ENCODE measurements around the gene PRSS56. TPM values are rescaled to one million over a fixed set of nuclear protein-coding genes. Genes with fewer than 3 reads are reported as not detected.

Gene PRSS56
- total and polyA plus RNA-seq, 3 donors from 2014 or later: 0.86 to 1.2 (median 0.87) TPM

GRCh38 chr2:232490221-232491138 is 29.7 kb upstream of the PRSS56 start:
- no peaks in the 10 kb centered on the region for H3K9me3 ChIP-seq
- H3K36me3 ChIP-seq (ENCODE audit: low read depth, missing control alignments): no peaks in the 10 kb centered on the region
- no peak for DNase-seq
- 88 to 92% methylated on average over 14 to 30 of the region's 30 CpGs for WGBS, 2 donors
- no peaks in the 10 kb centered on the region for H3K27me3 ChIP-seq
- no peak overlapping the region for H3K27ac ChIP-seq
- TF ChIP-seq POLR2A (IDR thresholded peaks at IDR 0.05): no peak
- TF ChIP-seq, protein P1, sequence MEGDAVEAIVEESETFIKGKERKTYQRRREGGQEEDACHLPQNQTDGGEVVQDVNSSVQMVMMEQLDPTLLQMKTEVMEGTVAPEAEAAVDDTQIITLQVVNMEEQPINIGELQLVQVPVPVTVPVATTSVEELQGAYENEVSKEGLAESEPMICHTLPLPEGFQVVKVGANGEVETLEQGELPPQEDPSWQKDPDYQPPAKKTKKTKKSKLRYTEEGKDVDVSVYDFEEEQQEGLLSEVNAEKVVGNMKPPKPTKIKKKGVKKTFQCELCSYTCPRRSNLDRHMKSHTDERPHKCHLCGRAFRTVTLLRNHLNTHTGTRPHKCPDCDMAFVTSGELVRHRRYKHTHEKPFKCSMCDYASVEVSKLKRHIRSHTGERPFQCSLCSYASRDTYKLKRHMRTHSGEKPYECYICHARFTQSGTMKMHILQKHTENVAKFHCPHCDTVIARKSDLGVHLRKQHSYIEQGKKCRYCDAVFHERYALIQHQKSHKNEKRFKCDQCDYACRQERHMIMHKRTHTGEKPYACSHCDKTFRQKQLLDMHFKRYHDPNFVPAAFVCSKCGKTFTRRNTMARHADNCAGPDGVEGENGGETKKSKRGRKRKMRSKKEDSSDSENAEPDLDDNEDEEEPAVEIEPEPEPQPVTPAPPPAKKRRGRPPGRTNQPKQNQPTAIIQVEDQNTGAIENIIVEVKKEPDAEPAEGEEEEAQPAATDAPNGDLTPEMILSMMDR (IDR thresholded peaks at IDR 0.05): no peak
- intact Hi-C loops (cut with DNase I; ENCODE audit: low total_unique reads): no loop called here
- peaks cover 4% of the 10 kb centered on the region for H3K4me1 ChIP-seq
- no peak overlapping the region for H3K4me3 ChIP-seq

DNA sequence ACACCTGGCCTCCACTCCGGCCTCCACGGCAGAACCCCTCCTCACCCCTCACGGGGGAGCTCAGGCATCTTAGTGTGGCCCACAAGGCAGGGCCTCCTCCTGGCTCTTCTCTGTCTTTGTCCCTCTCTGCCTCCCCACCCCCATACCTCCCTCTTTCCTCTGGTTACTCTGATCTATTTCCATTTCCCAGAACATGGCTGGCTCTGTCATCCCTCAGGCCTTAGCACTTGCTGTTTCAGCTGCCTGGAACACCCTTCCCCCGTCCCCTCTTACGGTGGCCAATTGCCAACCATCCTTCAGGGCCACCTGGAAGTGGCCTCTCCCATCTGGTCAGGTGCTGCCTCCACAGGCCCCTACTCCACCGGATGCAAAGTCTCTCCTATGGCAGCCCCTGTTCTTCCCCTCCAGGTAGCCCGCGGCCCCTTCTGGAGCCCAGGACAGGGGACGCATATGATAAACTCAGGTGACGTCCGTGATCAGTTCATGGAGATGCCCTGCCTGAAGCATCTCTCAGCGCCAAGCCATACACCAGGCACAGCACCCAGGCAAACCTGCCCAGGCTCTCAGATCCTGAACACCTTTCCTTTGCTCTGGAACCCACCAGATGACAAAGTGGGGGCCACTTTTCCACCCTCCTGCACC is 28.9 kb upstream of the PRSS56 start:
- H3K9me3 ChIP-seq: no peaks in the 10 kb centered on the region
- 96% methylated on average over 12 of the region's 12 CpGs for WGBS, 2 donors
- H3K4me1 ChIP-seq: peaks cover 4% of the 10 kb centered on the region
- TF ChIP-seq, protein P1 (IDR thresholded peaks at IDR 0.05): no peak
- no peak for TF ChIP-seq POLR2A (IDR thresholded peaks at IDR 0.05)
- H3K27me3 ChIP-seq: no peaks in the 10 kb centered on the region
- intact Hi-C loops (cut with DNase I; ENCODE audit: low total_unique reads): no loop called here
- H3K36me3 ChIP-seq (ENCODE audit: low read depth, missing control alignments): no peaks in the 10 kb centered on the region
- no peak overlapping the region for H3K27ac ChIP-seq
- H3K4me3 ChIP-seq: no peak overlapping the region
- no peak for DNase-seq

- Histone ChIP-seq H3K9me3 (no peaks in the 10 kb centered on the region), H3K27me3 (no peaks in the 10 kb centered on the region), H3K27ac (no peak overlapping the region), H3K36me3 (ENCODE audit: low read depth, missing control alignments) (no peaks in the 10 kb centered on the region), H3K4me1 (no peaks in the 10 kb centered on the region), H3K4me3 (no peak overlapping the region)
- no peak for TF ChIP-seq POLR2A (IDR thresholded peaks at IDR 0.05)
- TF ChIP-seq, protein P1 (IDR thresholded peaks at IDR 0.05): no peak
- intact Hi-C loops (cut with DNase I; ENCODE audit: low total_unique reads): no loop called here
- no peak for DNase-seq
- 75 to 82% methylated on average over 8 of the region's 8 CpGs for WGBS, 2 donors
Measured at GRCh38 chr2:232492236-232492848, 27.8 kb upstream of the PRSS56 start.

GRCh38 chr2:232492963-232493700 is 27.1 kb upstream of the PRSS56 start:
- Histone ChIP-seq H3K36me3 (ENCODE audit: low read depth, missing control alignments) (no peaks in the 10 kb centered on the region), H3K27me3 (no peaks in the 10 kb centered on the region), H3K4me3 (no peak overlapping the region), H3K4me1 (no peaks in the 10 kb centered on the region), H3K9me3 (no peaks in the 10 kb centered on the region), H3K27ac (no peak overlapping the region)
- 85 to 94% methylated on average over 24 of the region's 24 CpGs for WGBS, 2 donors
- intact Hi-C loops (cut with DNase I; ENCODE audit: low total_unique reads): no loop called here
- DNase-seq: no peak
- TF ChIP-seq POLR2A (IDR thresholded peaks at IDR 0.05): no peak

Measured in testis (tissue), 3 donors.